ENCODE results near the gene DYSF. TPM values are rescaled to one million over a fixed set of nuclear protein-coding genes. Genes with fewer than 3 reads are reported as not detected.

Gene DYSF
- total and polyA plus RNA-seq, 7 donors = 38.3 to 208 (median 109) TPM

DNA sequence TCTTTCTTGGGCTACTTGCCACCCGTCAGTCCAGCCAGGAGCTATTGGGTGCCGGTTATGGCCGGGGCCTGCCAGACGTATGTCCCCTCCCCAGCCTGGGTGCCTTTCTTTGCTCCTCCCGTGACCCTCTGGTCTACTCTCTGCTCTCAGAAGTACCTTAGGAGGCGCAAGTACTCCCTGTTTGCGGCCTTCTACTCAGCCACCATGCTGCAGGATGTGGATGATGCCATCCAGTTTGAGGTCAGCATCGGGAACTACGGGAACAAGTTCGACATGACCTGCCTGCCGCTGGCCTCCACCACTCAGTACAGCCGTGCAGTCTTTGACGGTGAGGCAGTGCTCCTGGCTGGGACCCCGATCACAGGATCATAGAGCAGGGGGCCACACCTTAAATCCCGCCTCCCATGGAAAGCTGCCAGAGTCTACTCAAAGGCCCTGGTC is 99.5 kb downstream of the DYSF start:
- no peaks in the 10 kb centered on the region for H3K9me3 ChIP-seq
- TF ChIP-seq CTCF (IDR thresholded peaks at IDR 0.05) = no peak
- H3K36me3 ChIP-seq (ENCODE audit: insufficient read depth in 1 of 2, low read depth in 1 of 2) = peaks cover 6 to 71% of the 10 kb centered on the region in 2 donors
- H3K27me3 ChIP-seq (ENCODE audit: insufficient read depth in 3 of 3, low read length in 2 of 3) = no peaks in the 10 kb centered on the region
- ATAC-seq (no peak), DNase-seq (peak in 1 of 2 donors; percentile 34)
- 78 to 93% (median 78%) methylated on average over 15 of the region's 15 CpGs for whole genome bisulfite sequencing, 3 donors
- intact Hi-C loops (cut with DNase I) = loop anchor here in 1 of 2 donors (10.0 kb wide), 1 partner anchor 442 kb away; no protein-coding TSS in a partner anchor
- no peak overlapping the region for H3K4me3 ChIP-seq
- no peaks in the 10 kb centered on the region for H3K4me1 ChIP-seq
- no peak overlapping the region for H3K27ac ChIP-seq

DNA sequence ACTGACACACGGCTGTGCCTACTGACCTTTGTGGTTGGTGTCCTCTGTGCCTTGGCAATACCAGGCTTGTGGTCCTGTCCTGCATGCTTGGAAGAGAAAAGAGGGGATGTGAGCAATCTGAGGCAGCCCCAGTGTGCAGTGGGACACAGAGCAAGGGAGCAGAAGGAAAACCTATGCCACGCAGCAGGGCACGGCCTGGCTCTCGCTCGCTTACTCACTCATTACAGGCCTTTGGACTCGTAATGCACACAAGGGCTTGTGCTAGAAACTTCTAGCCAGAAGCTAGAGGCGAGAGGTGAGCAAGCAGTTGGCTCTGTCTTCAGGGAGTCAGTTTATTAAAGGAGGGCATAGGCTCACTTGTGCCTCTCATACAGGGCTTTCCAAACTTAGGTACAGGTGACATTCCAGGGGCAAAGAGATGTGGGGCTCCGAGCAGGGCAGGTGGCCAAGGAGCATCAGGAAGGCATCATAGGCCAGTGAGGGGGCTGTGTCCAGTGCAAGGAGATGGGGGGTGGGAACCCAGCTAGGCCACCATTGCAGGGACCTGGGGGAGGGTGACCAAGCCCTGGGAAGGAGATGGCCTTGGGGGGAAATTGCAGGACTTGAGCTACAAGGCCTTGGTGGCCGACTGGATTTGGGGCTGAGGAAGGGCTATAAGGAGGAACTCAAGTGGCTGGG is 100.8 kb downstream of the DYSF start:
- H3K4me1 ChIP-seq = no peaks in the 10 kb centered on the region
- H3K27me3 ChIP-seq (ENCODE audit: insufficient read depth in 3 of 3, low read length in 2 of 3) = no peaks in the 10 kb centered on the region
- H3K27ac ChIP-seq = no peak overlapping the region
- ATAC-seq (no peak), DNase-seq (peak in 1 of 2 donors; percentile 2)
- intact Hi-C loops (cut with DNase I) = loop anchor here in 1 of 2 donors (10.0 kb wide), 1 partner anchor 441 kb away; no protein-coding TSS in a partner anchor
- TF ChIP-seq CTCF (IDR thresholded peaks at IDR 0.05) = no peak
- no peak overlapping the region for H3K4me3 ChIP-seq
- H3K9me3 ChIP-seq = no peaks in the 10 kb centered on the region
- 91 to 97% (median 93%) methylated on average over 9 of the region's 9 CpGs for WGBS, 3 donors
- H3K36me3 ChIP-seq (ENCODE audit: insufficient read depth in 1 of 2, low read depth in 1 of 2) = peaks cover 6 to 82% of the 10 kb centered on the region in 2 donors

DNA sequence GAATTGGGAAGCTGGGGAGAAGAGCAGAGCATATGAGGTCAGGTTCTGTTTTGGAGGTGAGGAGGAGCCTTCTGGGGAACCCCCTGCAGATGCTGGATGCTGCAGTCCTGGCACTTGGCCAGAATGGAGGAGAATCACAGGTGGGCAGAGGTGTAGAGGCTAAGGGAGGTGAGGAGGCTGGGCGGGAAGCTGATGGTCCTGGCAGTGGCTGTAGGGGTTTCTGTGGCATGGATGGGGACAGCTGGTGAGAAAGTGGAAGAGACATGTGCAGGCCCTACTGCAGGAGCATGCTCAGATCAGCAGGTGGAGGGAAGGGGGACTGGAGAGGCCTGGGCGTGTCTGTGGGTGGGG is 101.3 kb downstream of the DYSF start:
- H3K27me3 ChIP-seq (ENCODE audit: insufficient read depth in 3 of 3, low read length in 2 of 3) = no peaks in the 10 kb centered on the region
- no peaks in the 10 kb centered on the region for H3K4me1 ChIP-seq
- no peak for TF ChIP-seq CTCF (IDR thresholded peaks at IDR 0.05)
- intact Hi-C loops (cut with DNase I) = loop anchor here in 1 of 2 donors (10.0 kb wide), 1 partner anchor 440 kb away; no protein-coding TSS in a partner anchor
- WGBS, 3 donors = 97 to 100% (median 97%) methylated on average over 2 of the region's 2 CpGs
- H3K27ac ChIP-seq = no peak overlapping the region
- ATAC-seq (no peak), DNase-seq (peak in 1 of 2 donors; percentile 39)
- H3K4me3 ChIP-seq = no peak overlapping the region
- no peaks in the 10 kb centered on the region for H3K9me3 ChIP-seq
- H3K36me3 ChIP-seq (ENCODE audit: insufficient read depth in 1 of 2, low read depth in 1 of 2) = peaks cover 6 to 85% of the 10 kb centered on the region in 2 donors

- ATAC-seq (peak in 3 of 4 donors; percentile 47 to 58 (median 56)), DNase-seq (peak in 1 of 2 donors; percentile 59)
- no peaks in the 10 kb centered on the region for H3K9me3 ChIP-seq
- peak overlapping the region; percentile 36 for H3K27ac ChIP-seq
- no peaks in the 10 kb centered on the region for H3K4me1 ChIP-seq
- intact Hi-C loops (cut with DNase I) = loop anchor here in 1 of 2 donors (10.0 kb wide), 1 partner anchor 439 kb away; no protein-coding TSS in a partner anchor
- no peak for TF ChIP-seq CTCF (IDR thresholded peaks at IDR 0.05)
- no peak overlapping the region for H3K4me3 ChIP-seq
- WGBS, 3 donors = 46 to 57% (median 50%) methylated on average over 20 to 21 of the region's 21 CpGs
- peaks cover 6 to 93% of the 10 kb centered on the region in 2 donors for H3K36me3 ChIP-seq (ENCODE audit: insufficient read depth in 1 of 2, low read depth in 1 of 2)
- no peaks in the 10 kb centered on the region for H3K27me3 ChIP-seq (ENCODE audit: insufficient read depth in 3 of 3, low read length in 2 of 3)
Observed at GRCh38 chr2:71555798-71556454, 102.6 kb downstream of the DYSF start.

All from psoas muscle (tissue), 8 donors.